HCT116 (cell line): ENCODE results near the gene DGAT2.

Source experiments
- CTCF ChIP-seq, 3 experiments: fragments of 200-600 bp in 1 of 3; sonication (generic) in 1 of 3; IDR thresholded peaks in 2 of 3; conservative IDR thresholded peaks in 1 of 3; 2 replicates each; pipeline ENCODE4 v1.5.1; 2012 to 2017; ENCODE audit warnings: low read depth in 2 of 3, low read length in 2 of 3, antibody characterized with exemption in 1 of 3, borderline replicate concordance in 1 of 3, control low read depth in 1 of 3, mild to moderate bottlenecking in 1 of 3, mixed read lengths in 1 of 3, mixed run types in 1 of 3, moderate library complexity in 1 of 3; ENCODE audit not compliant: insufficient read depth in 1 of 3
- EZH2 ChIP-seq: fragments of 200-600 bp; sonication (generic); IDR thresholded peaks from 2 replicates; pipeline ENCODE4 v1.6.1; 2017; ENCODE audit warnings: antibody characterized with exemption, mixed run types
- JUND ChIP-seq: IDR thresholded peaks from 2 replicates; pipeline ENCODE4 v1.6.1; 2012
- POLR2A ChIP-seq: IDR thresholded peaks from 2 replicates; pipeline ENCODE4 v1.7.0; 2011; ENCODE audit warnings: borderline replicate concordance; ENCODE audit not compliant: insufficient read depth, insufficient read length; ENCODE audit errors: extremely low read depth
- POLR2AphosphoS5 ChIP-seq: IDR thresholded peaks from 2 replicates; pipeline ENCODE4 v1.6.1; 2011; ENCODE audit warnings: mild to moderate bottlenecking, low read depth, low read length, moderate library complexity
- REST ChIP-seq: IDR thresholded peaks from 2 replicates; pipeline ENCODE4 v1.6.1; 2012; ENCODE audit warnings: low read depth
- YY1 ChIP-seq: IDR thresholded peaks from 2 replicates; pipeline ENCODE4 v1.6.1; 2011; ENCODE audit warnings: low read length, low read depth, moderate library complexity, mild to moderate bottlenecking; ENCODE audit not compliant: insufficient replicate concordance; ENCODE audit errors: extremely low read depth
- ZNF274 ChIP-seq: fragments of 200-500 bp; sonication (Bioruptor generic); IDR thresholded peaks from 2 replicates; pipeline ENCODE4 v1.6.1; 2014; ENCODE audit warnings: mild to moderate bottlenecking, low read depth, low read length, inconsistent platforms

DNA sequence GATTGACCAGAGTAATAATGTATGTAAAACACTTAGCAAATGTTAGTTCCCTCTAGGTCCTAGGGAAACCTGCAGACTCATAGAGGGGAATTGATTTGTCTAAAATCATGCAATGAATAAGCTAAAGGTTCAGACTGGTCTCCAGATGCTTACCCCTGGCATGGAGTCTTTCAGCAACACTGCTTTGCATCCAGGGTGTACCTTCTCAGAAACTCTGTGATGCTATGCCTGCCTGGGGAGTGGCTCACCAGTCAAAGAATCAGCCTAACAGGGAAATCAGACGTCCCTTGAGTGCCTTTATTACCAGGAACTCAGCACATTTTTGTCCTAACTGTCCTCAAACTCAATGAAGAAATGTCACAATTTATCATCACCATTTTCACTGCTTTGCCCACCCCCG lies 40.5 kb downstream of the DGAT2 start:
- TF ChIP-seq CTCF (IDR thresholded peaks at IDR 0.05 in 2 of 3, conservative IDR thresholded peaks at IDR 0.05 in 1 of 3; ENCODE audit: borderline replicate concordance in 1 of 3, insufficient read depth in 1 of 3, low read depth in 2 of 3, low read length in 2 of 3) = no peak
- no peak for TF ChIP-seq YY1
- TF ChIP-seq POLR2AphosphoS5 = no peak
- no peak for TF ChIP-seq EZH2
- TF ChIP-seq REST = no peak
- TF ChIP-seq POLR2A = no peak
- TF ChIP-seq JUND = no peak
- TF ChIP-seq ZNF274 = no peak
